T-helper 2 cell (primary cell): ENCODE data around the gene PLP2.

Source experiments
- DNase-seq, 5 experiments: peaks; one replicate each; pipeline versions ENCODE4 v3.0.0 to v3.0.0-alpha.2; 2012 to 2022

The PLP2 gene

DNA sequence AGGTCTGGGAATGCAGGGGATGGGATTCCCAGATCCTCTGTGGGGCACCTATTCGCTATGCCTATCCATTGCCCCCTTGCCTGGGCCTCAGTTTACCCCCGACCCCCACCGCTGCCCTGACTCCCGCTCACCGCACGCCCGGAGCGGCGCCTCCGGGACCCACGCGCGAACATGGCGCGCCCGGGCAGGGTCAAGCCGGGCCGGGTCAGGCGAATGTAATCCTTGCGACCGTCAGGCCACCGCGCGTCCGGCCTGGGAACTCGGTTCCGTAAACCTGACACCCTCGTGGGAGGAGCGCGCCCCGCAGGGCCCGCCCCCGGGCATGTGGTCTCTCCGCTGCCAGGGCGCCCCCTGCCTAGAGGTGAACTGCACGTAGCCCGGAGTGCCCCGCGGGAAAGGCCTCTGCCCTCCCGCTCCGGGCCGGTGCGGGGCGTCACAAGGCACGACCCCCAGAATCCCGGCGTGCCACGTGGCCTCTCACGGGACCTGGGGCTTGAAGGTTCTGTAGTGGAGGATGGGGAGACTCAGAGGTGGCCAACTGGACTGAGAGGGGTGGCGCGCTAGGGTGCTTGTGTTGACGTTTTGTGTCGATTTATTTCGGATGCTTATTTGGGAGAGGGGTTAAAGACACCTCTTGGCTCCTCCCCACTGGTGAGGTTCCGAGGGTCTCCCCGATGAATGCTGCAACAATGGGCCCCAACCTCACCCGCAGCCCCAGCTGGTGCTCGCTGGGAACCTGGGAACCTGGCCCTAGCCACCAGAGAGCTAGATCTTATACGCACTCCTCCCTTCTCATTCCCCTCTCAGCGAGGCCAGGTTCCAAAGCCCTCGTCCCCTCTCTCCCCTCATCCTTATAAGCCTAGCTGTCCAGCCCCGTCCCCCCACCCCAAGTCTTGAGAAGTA lies 14.7 kb downstream of the PLP2 start, which contains the start of gene PRICKLE3:
Gene PRICKLE3, minus strand, starts transcription at position 249 of the 903 bp plus-strand sequence. Its CDS starts 76 bp downstream, at position 173.
- DNase-seq: peak; percentile 45 to 78 (median 60)

DNA sequence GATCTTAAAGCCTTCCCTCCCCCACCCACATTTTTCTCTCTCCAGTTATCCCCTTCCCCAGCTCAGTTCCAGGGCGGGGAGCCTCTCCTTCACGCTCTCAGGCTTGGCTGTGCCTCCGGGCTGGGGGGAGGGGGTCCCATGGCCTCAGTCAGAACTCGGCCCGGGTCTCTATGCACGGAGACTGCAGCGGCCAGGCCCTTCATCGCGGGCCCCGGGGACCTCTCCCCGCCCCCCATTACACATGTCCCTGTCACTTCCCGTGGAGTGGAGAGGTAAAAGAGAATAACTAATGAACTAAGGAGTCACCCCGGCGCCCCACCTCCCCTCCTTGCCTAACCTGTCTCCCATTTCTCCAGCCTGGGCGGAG lies 15.3 kb downstream of the PLP2 start:
- DNase-seq: no peak

DNA sequence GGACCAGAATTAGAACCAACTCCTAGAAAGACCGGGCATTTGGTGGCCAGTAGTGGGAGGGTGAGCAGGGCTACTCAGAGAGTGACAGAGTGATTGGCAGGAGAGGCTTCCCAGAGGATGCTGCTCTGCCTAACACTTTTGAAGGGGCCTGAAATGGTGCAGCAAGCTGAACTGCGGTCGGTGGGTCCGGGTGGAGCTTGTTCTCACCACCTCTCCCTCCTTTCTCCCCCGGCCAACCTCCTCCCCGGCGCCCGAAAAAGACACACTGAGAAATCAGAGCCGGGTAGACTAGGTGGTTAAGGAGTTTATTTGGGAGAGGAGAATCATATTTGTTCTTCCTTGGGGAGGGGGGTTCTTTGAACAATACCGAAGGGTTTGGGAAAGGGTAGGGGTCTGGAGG lies 15.8 kb downstream of the PLP2 start:
- DNase-seq: no peak

DNA sequence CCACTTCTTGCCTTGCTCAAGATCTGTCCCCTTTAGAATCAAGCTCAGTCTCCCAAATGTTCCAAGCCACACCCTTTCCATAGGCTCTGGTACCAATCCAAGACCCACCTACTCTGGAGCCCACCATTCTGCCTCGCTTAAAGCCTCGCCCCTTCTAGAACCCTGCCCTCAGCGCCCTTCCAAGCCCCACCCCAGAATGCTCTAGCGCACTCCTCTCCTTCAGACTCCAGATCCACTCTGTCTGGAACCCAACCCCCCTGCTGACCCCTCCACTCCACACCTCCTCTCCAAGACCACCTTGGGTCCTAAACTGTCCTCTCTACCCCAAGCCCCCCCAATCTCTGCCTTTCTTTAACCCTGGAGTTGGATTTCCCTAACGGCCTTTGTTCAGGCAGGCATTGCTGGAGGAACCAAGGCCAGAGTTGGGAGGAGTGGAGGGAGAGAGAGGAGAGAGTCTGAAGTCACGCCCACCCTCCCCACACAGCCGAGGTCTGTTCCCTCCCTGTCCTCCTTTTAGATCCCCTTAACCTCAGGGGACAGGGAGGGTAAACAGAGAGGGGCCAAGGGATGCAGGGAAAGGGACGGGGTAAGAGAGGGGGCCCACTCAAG lies 16.9 kb downstream of the PLP2 start:
- DNase-seq: no peak

DNA sequence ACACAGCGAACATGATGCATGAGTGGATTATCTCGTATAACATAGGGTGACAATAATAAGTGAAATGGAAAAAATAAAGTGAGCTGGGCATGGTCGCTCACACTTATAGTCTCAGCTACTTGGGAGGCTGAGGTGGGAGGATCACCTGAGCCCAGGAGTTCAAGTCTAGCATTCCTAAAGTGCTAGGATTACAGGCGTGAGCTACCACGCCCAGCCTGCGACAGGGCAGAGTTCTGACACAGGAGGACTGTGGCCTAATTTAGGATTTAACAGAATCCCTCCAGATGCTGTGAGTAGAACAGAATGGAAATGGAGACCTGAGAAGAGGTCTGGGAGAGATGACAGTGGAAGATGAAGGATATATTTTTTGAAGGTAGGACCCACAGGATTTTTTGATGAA lies 17.9 kb downstream of the PLP2 start:
- DNase-seq: no peak

DNA sequence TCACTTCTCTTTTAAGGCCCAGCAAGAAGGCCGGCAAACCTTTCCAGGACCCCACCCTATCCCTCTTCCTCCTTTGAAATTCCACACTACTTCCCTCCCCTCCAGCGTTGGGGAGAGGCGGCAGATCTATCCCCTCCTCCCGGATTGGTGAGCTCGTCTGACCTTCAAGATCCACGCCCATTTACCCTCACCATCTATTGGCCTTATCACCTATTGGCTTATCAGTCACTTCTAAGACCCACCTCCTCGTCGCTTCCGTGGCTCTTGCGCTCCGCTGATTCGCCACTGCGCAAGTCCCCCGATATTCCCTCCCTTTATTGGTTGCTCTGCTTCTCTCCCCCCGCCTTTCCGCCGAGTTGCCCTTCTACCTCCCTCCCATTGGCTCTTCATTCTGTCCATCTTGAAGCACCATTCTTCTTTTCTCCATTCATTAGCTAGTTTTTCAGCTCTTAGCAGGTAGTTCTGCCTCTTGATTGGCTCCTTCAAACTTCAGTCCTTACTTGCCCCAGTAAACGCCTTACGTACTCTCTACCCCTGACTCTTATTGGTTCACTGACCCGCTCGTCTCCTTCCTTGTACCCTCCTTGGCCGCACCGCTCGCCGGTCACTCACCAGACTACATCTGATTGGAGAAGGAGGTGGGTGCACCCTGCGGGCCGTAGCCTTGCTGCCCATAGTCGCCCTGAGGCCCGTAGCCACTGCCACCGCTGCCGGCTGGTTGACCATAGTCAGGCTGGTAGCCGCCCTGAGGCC lies 19.3 kb downstream of the PLP2 start:
- peak; percentile 54 to 99 (median 77) for DNase-seq

DNA sequence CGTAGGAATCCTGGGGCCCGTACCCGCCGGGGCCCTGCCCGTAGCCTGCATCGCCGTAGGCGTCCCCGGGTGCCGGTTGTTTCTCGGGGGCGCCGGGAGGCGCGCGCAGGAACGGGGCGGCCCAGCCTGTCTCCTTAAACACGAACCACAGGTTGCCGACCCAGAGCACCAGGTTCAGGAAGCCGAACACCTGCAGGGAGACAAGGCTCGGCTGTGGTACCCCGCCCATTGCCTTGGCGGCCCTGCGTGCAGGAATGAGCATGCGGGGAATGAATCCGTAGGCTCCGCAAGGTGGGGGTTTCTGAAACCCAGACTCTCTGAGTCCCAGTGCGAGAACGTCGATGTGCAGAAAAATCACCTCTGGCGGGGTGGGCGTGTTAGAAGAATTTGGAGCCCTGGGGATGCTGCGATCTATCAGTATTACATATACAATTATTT lies 19.9 kb downstream of the PLP2 start:
- peak in 1 of 5 experiments; percentile 54 for DNase-seq

DNA sequence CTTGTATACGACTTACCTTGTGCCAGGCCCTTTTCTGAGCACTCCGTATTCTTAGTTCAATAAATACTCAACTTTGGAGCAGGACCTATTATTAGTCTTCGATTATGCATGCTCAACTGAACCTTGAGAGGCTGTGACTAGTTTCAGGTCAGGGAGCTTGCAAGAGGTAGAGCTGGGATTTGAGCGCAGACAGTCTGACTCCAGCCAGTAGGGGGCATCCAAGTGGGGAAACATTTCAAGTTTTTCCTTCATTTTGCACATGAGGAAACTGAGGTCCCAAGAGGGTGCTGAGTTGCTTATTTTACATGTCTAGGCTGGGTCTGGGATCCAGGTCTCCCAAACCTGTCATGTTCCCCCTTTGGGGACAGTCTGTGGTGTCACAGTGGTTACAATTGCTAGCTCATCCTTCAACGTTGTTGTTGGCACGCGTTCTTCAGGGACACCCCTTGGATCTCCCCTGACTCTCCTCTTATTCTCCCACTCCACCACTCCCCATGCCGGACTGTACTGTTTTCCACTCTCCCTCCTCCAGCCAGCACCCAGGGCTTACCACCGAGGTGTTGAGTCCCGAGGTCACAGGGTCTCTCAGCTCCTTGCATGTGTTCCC lies 21.1 kb downstream of the PLP2 start:
- peak in 1 of 5 experiments; percentile 48 for DNase-seq

DNA sequence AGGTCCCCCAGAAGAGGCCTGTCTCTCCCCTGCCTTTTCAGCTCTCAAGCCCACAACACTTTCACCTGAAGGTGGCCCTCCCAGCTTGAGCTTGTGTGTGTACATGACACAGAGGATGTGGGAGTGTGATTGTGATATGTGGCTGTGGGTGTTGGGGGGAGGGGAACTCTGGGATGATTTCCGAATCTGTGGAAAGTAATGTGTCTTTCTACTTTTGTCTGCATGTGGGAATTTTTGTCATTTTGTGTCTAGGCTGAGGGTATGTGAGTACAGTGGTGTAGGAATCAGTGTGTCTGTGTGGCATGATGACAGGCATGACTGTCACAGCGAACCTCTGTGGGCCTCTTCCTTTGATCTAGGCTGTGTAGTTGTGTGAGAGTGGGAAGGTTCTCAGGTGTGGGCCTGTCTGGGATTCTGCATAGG lies 21.9 kb downstream of the PLP2 start:
- DNase-seq: peak in 1 of 5 experiments; percentile 48

DNA sequence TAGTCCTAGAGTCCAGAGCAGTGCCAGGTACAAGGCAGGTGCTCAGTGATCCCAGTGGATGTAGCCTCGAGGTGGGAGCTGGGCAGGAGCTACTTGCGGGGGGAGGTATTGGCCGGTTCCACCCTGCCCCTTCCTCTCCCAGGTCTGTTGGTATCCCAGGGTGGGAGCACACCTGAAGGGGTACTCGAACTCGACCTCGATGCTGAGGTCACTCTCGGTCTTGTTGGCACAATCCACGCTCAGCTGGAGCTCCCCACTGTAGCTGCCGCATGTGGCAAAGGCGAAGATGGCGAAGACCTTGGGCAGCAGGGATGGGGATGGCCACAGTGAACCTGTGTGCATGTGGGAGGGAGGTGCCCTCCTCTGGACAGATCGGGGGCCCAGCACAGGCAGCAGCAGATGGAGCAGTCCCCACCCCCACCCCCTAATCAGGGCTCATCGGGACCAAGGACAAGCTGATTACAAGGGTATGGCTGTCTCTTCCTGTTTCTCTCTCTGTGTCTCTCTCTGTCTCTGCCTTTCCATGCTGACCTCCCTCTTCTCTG lies 25.9 kb downstream of the PLP2 start:
- DNase-seq: no peak

DNA sequence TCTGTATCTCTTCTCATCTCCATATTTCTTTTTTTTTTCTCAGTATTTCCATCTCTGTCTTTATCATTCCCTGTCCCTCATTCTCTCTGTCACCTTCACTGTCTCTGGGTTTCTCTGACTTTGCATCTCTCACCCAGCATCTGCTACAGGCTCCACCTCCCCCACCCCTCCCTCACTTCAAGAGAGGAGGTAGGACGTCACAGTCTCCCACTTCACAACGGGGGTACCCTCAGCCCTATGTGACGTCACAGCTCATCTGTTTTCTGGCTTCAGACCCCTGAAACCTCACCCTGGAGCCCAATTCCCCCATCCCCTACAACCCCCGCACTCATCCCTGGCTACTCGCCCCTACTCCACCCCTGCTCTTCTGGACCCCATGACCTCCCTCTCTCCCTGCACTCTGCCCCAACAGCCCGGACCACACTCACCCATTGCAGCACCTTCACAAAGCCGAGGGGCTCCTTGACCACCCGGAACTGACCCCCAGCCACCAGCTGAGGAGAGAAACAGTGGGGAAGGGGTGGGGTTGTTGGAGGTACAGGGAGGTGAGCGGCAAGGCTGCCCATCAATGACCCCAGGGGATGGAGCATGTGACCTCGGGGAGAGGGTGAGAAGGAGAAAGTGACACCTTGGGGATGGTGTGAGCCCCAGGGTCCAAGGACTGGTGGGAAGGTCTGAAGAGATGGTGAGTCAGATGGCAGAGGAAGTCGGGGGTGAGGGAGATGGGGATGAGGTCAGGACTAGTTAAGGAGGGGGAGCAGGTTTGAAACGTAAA lies 27.0 kb downstream of the PLP2 start:
- no peak for DNase-seq

DNA sequence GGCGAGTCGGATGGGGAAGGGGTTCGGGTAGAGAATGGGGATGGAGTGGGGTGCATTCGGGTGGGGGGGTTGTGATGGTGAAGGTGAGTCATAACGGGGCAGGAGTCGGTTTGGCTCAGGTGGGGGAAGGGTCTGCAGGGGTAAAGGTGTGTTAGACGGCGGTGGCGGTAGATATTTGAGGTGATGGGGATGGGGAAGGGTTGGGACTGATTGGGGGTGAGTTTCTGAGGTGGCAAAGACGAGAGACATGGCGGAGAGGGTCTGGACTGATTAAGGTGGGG lies 27.6 kb downstream of the PLP2 start:
- no peak for DNase-seq

DNA sequence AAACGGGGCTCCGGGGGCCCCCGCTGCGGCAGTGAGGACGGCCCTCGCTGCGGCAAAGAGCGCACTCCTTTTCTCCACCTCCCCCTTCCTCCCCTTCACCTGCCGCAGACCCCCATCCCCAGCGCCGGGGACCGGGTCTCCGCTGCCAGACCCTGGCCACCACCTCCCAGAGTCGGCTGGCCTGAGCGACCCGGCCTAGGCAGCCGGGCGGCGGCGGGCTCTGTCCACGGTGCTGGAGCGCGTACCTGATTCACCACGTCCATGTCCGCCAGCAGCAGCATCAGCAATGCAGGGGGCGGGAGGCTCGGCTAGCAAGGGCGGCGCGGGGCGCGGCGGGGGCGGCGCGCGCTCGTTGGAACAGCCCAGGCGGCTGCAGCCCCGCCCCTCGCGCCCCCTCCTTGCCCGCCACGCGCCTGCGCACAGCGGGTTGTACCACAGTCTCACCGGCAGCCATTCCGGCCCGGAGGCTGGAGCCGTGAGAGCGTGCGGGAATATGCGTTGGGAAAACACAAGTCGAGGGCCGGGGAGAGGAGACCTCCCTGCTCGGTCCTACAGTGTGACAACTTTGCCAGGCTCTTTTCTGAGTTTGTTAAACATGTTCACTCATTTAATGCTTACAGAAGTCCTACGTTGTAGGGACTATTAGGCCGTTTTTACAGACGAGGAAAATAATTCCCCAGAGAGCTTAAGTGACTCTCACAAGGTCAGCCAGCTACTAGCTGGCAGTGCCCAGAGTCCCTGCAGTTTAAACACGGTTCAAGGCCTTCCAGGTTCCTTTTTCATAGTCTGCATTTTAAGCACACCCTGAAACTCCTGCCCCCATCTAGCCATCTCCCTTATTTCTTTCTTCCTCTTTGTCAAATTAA lies 28.4 kb downstream of the PLP2 start, which contains the start of gene SYP:
Gene SYP, minus strand, starts transcription at position 288 of the 866 bp plus-strand sequence. Its CDS starts 7 bp downstream, at position 281.
- DNase-seq: peak; percentile 77 to 91 (median 81)

DNA sequence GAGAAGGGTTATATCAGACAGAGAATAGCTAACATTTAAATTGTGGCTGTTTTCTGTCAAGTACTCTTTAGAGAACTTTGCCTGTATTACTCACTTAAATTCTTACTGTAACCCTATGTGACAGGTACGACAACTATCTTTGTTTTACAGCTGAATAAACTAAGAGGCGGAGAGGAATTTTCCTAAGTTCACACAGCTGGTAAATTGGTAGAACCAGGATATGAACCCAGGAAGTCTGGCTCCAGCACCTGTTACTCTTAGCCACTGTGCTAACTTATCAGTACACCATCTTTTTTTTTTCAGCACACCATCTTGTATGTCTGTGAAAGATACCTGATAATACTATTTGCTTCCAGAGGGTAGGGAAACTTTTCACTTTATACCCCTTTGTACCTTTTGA lies 30.3 kb downstream of the PLP2 start:
- no peak for DNase-seq

DNA sequence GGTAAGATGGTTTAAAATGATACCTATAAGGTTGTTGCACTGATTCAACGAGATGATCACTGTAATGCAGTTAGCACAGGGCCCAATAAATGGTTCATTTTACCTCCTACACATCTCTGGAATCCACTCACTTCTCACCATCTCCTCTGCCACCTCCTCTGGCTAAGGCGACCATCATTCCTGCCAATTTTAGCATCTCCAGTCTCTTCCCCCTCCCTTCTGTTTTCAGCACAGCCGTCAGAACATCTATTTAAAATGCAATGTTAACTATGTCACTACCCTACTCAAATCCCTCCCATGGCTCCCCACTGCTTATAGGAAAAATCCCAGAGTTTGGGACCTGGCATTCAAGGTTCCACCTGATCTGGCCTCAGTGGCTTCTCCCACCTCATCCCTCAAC lies 31.8 kb downstream of the PLP2 start:
- DNase-seq: no peak

DNA sequence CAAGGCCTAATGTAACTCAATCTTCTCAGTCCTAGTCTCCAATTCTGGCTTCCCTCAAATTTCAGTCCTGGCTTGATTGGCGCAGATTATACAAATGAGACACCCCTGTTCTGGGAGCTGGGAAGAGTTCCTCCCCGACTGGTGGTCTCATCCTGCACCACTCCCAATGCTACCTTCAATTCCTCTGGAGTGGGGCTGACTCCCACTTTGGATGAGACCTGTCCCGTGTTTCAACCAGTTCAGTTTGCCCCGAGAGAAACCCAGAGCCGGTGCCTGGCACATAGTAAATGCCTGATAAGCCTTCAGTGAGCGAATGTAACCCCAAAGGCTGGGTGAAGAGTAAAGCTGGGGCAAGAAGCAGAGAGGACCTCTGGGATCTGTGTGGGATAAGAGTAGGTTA lies 32.3 kb downstream of the PLP2 start:
- DNase-seq: no peak

DNA sequence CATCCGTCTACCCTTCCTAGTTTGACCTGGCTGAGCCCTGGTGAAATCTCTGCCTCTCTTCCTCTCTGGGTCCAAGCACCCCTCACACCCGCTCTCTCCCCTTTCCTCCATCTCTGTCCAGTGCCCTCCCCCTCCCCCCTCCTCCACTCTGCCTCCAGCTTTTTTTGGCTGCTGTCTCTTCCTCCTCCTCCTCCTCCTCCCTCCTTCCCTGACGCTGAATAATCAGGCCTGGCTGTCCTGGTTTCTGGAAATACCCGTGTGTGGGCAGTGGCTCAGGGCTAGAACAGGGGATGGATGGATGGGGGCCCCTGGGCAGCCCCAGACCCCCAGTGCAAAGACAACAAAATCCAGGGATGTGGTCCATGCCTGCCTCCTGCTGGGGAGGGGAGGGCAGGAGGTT lies 33.0 kb downstream of the PLP2 start:
- no peak for DNase-seq

DNA sequence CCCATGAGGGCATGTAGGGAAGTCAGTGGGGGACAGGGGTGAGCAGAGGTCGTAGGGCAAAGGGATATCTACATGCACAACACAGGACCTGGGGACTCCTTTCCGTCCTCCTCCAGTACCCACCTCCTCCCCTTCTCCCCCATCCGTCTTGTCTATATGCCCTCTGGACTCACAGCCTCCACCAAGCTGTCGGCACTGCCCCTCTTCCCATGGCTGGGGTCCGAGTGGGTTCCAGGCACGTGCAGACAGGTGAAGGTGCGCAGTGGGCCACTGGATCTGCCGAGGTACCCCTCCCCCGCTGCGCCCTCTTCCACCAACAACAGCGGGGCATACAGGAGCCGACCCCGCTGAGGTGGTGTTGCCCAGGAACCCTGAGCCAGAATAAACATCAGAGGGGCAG lies 33.7 kb downstream of the PLP2 start:
- DNase-seq: no peak

DNA sequence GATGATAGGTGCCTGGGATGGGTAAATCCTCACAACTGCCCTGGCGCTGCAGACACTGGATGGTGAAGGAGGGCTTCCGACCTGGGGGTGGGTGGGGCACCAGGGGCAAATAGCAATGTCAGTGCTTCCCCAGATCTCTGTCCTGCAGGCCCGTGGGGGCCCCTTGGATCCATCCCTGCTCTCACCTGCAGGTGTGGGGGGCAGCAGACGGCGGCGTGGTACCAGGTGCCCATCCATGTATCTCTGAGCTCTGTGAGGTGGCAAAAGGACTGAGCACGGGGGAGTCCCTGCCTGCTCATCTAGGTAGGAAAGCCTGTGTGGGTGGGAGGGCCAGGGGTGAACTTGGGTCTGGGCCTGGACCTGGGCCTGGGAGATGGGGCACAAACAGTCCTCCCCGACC lies 34.8 kb downstream of the PLP2 start:
- no peak for DNase-seq

DNA sequence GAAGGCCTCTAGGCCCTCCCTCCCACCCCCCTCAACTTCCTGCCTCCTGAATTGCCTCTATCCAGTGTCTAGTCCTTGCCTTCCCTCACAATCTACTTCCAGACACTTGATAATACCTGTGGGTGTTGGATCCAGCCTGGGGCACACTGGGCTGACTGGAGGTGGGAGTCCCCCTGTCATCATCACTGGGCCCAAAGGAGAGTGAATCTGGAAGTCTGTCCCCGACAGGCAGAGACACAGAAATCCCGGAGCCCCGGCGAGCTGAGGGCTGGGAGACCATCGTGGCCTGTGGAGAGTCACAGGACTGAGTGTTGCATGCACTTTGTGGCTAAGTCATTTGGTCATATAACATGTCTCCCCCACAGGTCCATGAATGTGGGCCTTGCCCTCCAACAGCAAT lies 36.7 kb downstream of the PLP2 start:
- no peak for DNase-seq
